OCI-LY1 (cell line): ENCODE results near the gene TM9SF4.
"Not testable (repeated sequence)": the region's sequence is repeated elsewhere in the genome, so short reads cannot be mapped to it uniquely, and the experiment has no call there.

Experiments used
- H2AFZ ChIP-seq: fragments of 200-600 bp; sonication (generic), shearing (Covaris generic); 2 replicates; pipeline ENCODE4 v1.6.0; 2014; ENCODE audit warnings: antibody characterized with exemption, mild to moderate bottlenecking, low read length
- H3F3A ChIP-seq: fragments of 200-600 bp; sonication (generic), shearing (Covaris generic); 2 replicates; pipeline ENCODE4 v1.6.0; 2014; ENCODE audit warnings: mild to moderate bottlenecking, antibody characterized with exemption, low read length, moderate library complexity; ENCODE audit not compliant: insufficient read depth
- H3K27ac ChIP-seq: fragments of 200-600 bp; sonication (generic); 2 replicates; pipeline ENCODE4 v1.5.1; 2014; ENCODE audit warnings: low read length, mixed run types, mild to moderate bottlenecking, low read depth; ENCODE audit not compliant: poor library complexity, severe bottlenecking
- H3K27me3 ChIP-seq: fragments of 200-600 bp; sonication (generic); 2 replicates; pipeline ENCODE4 v1.6.0; 2014; ENCODE audit warnings: antibody characterized with exemption, mild to moderate bottlenecking, low read length, moderate library complexity; ENCODE audit not compliant: insufficient read depth
- H3K36me3 ChIP-seq: fragments of 200-600 bp; sonication (generic); 2 replicates; pipeline ENCODE4 v1.6.1; 2014; ENCODE audit warnings: mild to moderate bottlenecking, antibody characterized with exemption, low read length, moderate library complexity, mixed read lengths; ENCODE audit not compliant: insufficient read depth
- H3K4me1 ChIP-seq: fragments of 200-600 bp; sonication (generic); 2 replicates; pipeline ENCODE4 v1.5.1; 2014; ENCODE audit warnings: mild to moderate bottlenecking, low read length, moderate library complexity; ENCODE audit not compliant: insufficient read depth, severe bottlenecking
- H3K4me2 ChIP-seq: fragments of 200-600 bp; sonication (generic), shearing (Covaris generic); 2 replicates; pipeline ENCODE4 v1.6.1; 2014; ENCODE audit warnings: low read length
- H3K4me3 ChIP-seq: fragments of 200-600 bp; sonication (generic); 2 replicates; pipeline ENCODE4 v1.5.1; 2014; ENCODE audit warnings: low read length, low read depth, mild to moderate bottlenecking, mixed read lengths; ENCODE audit not compliant: poor library complexity, severe bottlenecking
- H3K79me2 ChIP-seq: fragments of 200-600 bp; shearing (Covaris generic); 2 replicates; pipeline ENCODE4 v1.6.1; 2016; ENCODE audit warnings: mixed run types, low read length, mixed read lengths; ENCODE audit not compliant: insufficient read depth
- H3K9ac ChIP-seq: fragments of 200-600 bp; sonication (generic), shearing (Covaris generic); 2 replicates; pipeline ENCODE4 v1.6.1; 2014; ENCODE audit warnings: mild to moderate bottlenecking, low read length, mixed read lengths
- H3K9me2 ChIP-seq: fragments of 200-600 bp; sonication (generic), shearing (Covaris generic); 2 replicates; pipeline ENCODE4 v1.6.1; 2014; ENCODE audit warnings: low read depth, mild to moderate bottlenecking, low read length, mixed read lengths
- H3K9me3 ChIP-seq: fragments of 200-600 bp; shearing (Covaris generic); 2 replicates; pipeline ENCODE4 v1.6.1; 2014; ENCODE audit warnings: low read length, mixed read lengths
- H4K20me1 ChIP-seq: fragments of 200-600 bp; sonication (generic), shearing (Covaris generic); 2 replicates; pipeline ENCODE4 v1.6.0; 2016; ENCODE audit warnings: mild to moderate bottlenecking, low read length; ENCODE audit not compliant: insufficient read depth
- CTCF ChIP-seq: fragments of 200-600 bp; sonication (generic), shearing (Covaris generic); IDR thresholded peaks from 2 replicates; pipeline ENCODE4 v1.5.1; 2017; ENCODE audit warnings: mild to moderate bottlenecking, antibody characterized with exemption, low read length, moderate library complexity, mixed read lengths
- EZH2 ChIP-seq: fragments of 200-600 bp; sonication (generic), shearing (Covaris generic); IDR thresholded peaks from 2 replicates; pipeline ENCODE4 v1.8.0; 2017; ENCODE audit warnings: borderline replicate concordance, mixed run types, mild to moderate bottlenecking, antibody characterized with exemption, low read length, moderate library complexity, mixed read lengths

Gene TM9SF4

GRCh38 chr20:32115211-32115767 lies 5.8 kb downstream of the TM9SF4 start:
- H2AFZ ChIP-seq: no peak overlapping the region
- peaks cover 12% of the 10 kb centered on the region for H3K4me1 ChIP-seq
- no peak overlapping the region for H3K4me2 ChIP-seq
- TF ChIP-seq EZH2 (no peak), CTCF (no peak)
- H3K79me2 ChIP-seq: peaks cover 83% of the 10 kb centered on the region
- no peak overlapping the region for H3K9ac ChIP-seq
- H3K9me3 ChIP-seq: 0 out of 2 replicates have a peak, but pooled peaks cover 4% of the 10 kb centered on the region
- no peaks in the 10 kb centered on the region for H3K27me3 ChIP-seq
- peaks cover 6% of the 10 kb centered on the region; the same call in 1 of the 2 replicates for H3K36me3 ChIP-seq
- no peaks in the 10 kb centered on the region for H4K20me1 ChIP-seq
- H3K27ac ChIP-seq: no peak overlapping the region
- no peak overlapping the region for H3K4me3 ChIP-seq
- no peaks in the 10 kb centered on the region for H3K9me2 ChIP-seq
- H3F3A ChIP-seq: no peaks in the 10 kb centered on the region

GRCh38 chr20:32116079-32116521 lies 6.6 kb downstream of the TM9SF4 start:
- H3F3A ChIP-seq: no peaks in the 10 kb centered on the region
- H3K9me2 ChIP-seq: no peaks in the 10 kb centered on the region
- H3K36me3 ChIP-seq: peaks cover 6% of the 10 kb centered on the region; the same call in 1 of the 2 replicates
- peaks cover 4% of the 10 kb centered on the region for H3K4me1 ChIP-seq
- no peak overlapping the region for H2AFZ ChIP-seq
- H3K9ac ChIP-seq: no peak overlapping the region
- H3K4me3 ChIP-seq: no peak overlapping the region
- no peaks in the 10 kb centered on the region for H4K20me1 ChIP-seq
- peaks cover 82% of the 10 kb centered on the region for H3K79me2 ChIP-seq
- TF ChIP-seq EZH2 (no peak), CTCF (no peak)
- 0 out of 2 replicates have a peak, but pooled peaks cover 4% of the 10 kb centered on the region for H3K9me3 ChIP-seq
- H3K27me3 ChIP-seq: no peaks in the 10 kb centered on the region
- no peak overlapping the region for H3K4me2 ChIP-seq
- H3K27ac ChIP-seq: no peak overlapping the region

GRCh38 chr20:32116796-32117195 lies 7.3 kb downstream of the TM9SF4 start:
- H3K27ac ChIP-seq, H3K9me3 ChIP-seq, H3K9me2 ChIP-seq, H4K20me1 ChIP-seq, H3K27me3 ChIP-seq, H3K4me3 ChIP-seq, H3K9ac ChIP-seq, H3K4me2 ChIP-seq, H2AFZ ChIP-seq, H3K4me1 ChIP-seq, H3F3A ChIP-seq, H3K36me3 ChIP-seq: not testable (repeated sequence)
- H3K79me2 ChIP-seq: peaks cover 75% of the 10 kb centered on the region

- H3K79me2 ChIP-seq: peaks cover 64% of the 10 kb centered on the region
- not testable (repeated sequence) for H4K20me1 ChIP-seq, H3K36me3 ChIP-seq
Measured at GRCh38 chr20:32118427-32118826, 8.9 kb downstream of the TM9SF4 start.

More at GRCh38 chr20:32118427-32118826, 8.9 kb downstream of the TM9SF4 start:
- H3K27me3 ChIP-seq, H3K9me3 ChIP-seq, H3K9me2 ChIP-seq, H3K4me1 ChIP-seq, H3F3A ChIP-seq, H2AFZ ChIP-seq, H3K4me3 ChIP-seq, H3K9ac ChIP-seq, H3K27ac ChIP-seq, H3K4me2 ChIP-seq: not testable (repeated sequence)
